ENCODE results near the gene ZNF563.

- TF ChIP-seq EP300 (IDR thresholded peaks at IDR 0.05) (no peak), CTCF (IDR thresholded peaks at IDR 0.05) (no peak), POLR2AphosphoS5 (IDR thresholded peaks at IDR 0.05) (no peak), POLR2A (IDR thresholded peaks at IDR 0.05) (no peak)
These were observed 43.7 kb downstream of the ZNF563 start for GRCh38 chr19:12289790-12290065.
